HepG2 (cell line): ENCODE measurements around the gene DPEP1. TPM values are rescaled to one million over a fixed set of nuclear protein-coding genes. Genes with fewer than 3 reads are reported as not detected.

Experiments
- NCOR1 ChIP-seq: fragments of 200-600 bp; sonication (generic); IDR thresholded peaks from 2 replicates; pipeline ENCODE4 v1.7.0; 2017; ENCODE audit warnings: antibody characterized with exemption, low read length, borderline replicate concordance
- NR2F1 ChIP-seq, 2 experiments: fragments of 450-650 bp in 1 of 2; formaldehyde crosslinking in 1 of 2; IDR thresholded peaks; 2 replicates each; pipeline versions ENCODE4 v1.5.0 to v1.6.1; 2016 to 2020; ENCODE audit warnings: mild to moderate bottlenecking in 1 of 2, missing compliant biosample characterization in 1 of 2, missing genetic modification reagents in 1 of 2, moderate library complexity in 1 of 2
- NR2F6 ChIP-seq, 2 experiments: IDR thresholded peaks; 2 replicates each; pipeline ENCODE4 v1.6.1; 2016; ENCODE audit warnings: antibody characterized with exemption in 1 of 2, mild to moderate bottlenecking in 1 of 2
- PRDM10 ChIP-seq: sonication (generic); formaldehyde crosslinking; IDR thresholded peaks from 2 replicates; pipeline ENCODE4 v1.4.0; 2020; ENCODE audit warnings: low read depth, missing genetic modification reagents
- RELA ChIP-seq: sonication (generic); formaldehyde crosslinking; IDR thresholded peaks from 2 replicates; pipeline ENCODE4 v1.4.0; 2020; ENCODE audit warnings: missing genetic modification reagents
- SALL2 ChIP-seq: sonication (generic); formaldehyde crosslinking; IDR thresholded peaks from 2 replicates; pipeline ENCODE4 v1.8.1; 2023; ENCODE audit warnings: mild to moderate bottlenecking, missing genetic modification reagents, inconsistent platforms
- SOX6 ChIP-seq, 2 experiments: fragments of 450-650 bp in 1 of 2; sonication (generic) in 1 of 2; formaldehyde crosslinking in 1 of 2; IDR thresholded peaks; 2 replicates each; pipeline versions ENCODE4 v1.4.0 to v1.6.1; 2017 to 2020; ENCODE audit warnings: antibody characterized with exemption in 1 of 2, mild to moderate bottlenecking in 1 of 2, missing genetic modification reagents in 1 of 2
- SRF ChIP-seq: IDR thresholded peaks from 2 replicates; pipeline ENCODE4 v1.6.1; 2011; ENCODE audit warnings: mild to moderate bottlenecking, low read depth, low read length, moderate library complexity
- TRIM24 ChIP-seq: sonication (generic); formaldehyde crosslinking; IDR thresholded peaks from 2 replicates; pipeline ENCODE4 v1.8.0; 2022; ENCODE audit warnings: mild to moderate bottlenecking, missing genetic modification reagents
- YEATS4 ChIP-seq: sonication (generic); formaldehyde crosslinking; IDR thresholded peaks from 2 replicates; pipeline ENCODE4 v1.4.0; 2020; ENCODE audit warnings: missing genetic modification reagents, borderline replicate concordance
- ZNF24 ChIP-seq: fragments of 450-650 bp; IDR thresholded peaks from 2 replicates; pipeline ENCODE4 v1.6.1; 2017; ENCODE audit warnings: antibody characterized with exemption, mild to moderate bottlenecking
- ZNF263 ChIP-seq: sonication (generic); formaldehyde crosslinking; IDR thresholded peaks from 2 replicates; pipeline ENCODE4 v1.4.0; 2020; ENCODE audit warnings: missing genetic modification reagents
- ZNF281 ChIP-seq: sonication (generic); formaldehyde crosslinking; IDR thresholded peaks from 2 replicates; pipeline ENCODE4 v1.4.0; 2020; ENCODE audit warnings: missing genetic modification reagents, borderline replicate concordance
- ZNF34 ChIP-seq: sonication (generic); formaldehyde crosslinking; IDR thresholded peaks from 2 replicates; pipeline ENCODE4 v1.4.0; 2020; ENCODE audit warnings: mild to moderate bottlenecking, missing genetic modification reagents, borderline replicate concordance
- ZNF564 ChIP-seq: sonication (generic); formaldehyde crosslinking; IDR thresholded peaks from 2 replicates; pipeline ENCODE4 v1.8.1; 2023; ENCODE audit warnings: mild to moderate bottlenecking, missing genetic modification reagents
- ZSCAN29 ChIP-seq: sonication (generic); formaldehyde crosslinking; conservative IDR thresholded peaks from 2 replicates; pipeline ENCODE4 v1.4.0; 2020; ENCODE audit warnings: mild to moderate bottlenecking, missing genetic modification reagents
- ZSCAN31 ChIP-seq: sonication (generic); formaldehyde crosslinking; IDR thresholded peaks from 2 replicates; pipeline ENCODE4 v1.5.0; 2020; ENCODE audit warnings: low read depth, mild to moderate bottlenecking, missing genetic modification reagents
- polyA plus RNA-seq, 8 experiments: library from polyadenylated mRNA; depleted of rRNA in 3 of 8; stranded (reverse) in 7 of 8; unstranded in 1 of 8; fragments of >200 nt; fragmentation: Illumina TruSeq in 4 of 8; extraction: Trizol in 4 of 8; gene quantifications; 2 replicates each; pipeline versions ENCODE4 v1.2.1 to v1.2.3, GENCODE V29; 2011 to 2016; ENCODE audit warnings: low read depth in 4 of 8, missing spikeins in 1 of 8, mixed read lengths in 1 of 8; ENCODE audit not compliant: insufficient read depth in 1 of 8
- total RNA-seq, 5 experiments: library from RNA; depleted of rRNA; stranded (reverse); fragments of >200 nt; fragmentation: Illumina TruSeq; extraction: Trizol; gene quantifications; 2 replicates each; pipeline ENCODE4 v1.2.3, GENCODE V29; 2016; ENCODE audit warnings: low read depth in 1 of 5
- TF ChIP-seq, protein P1 (sequence below): IDR thresholded peaks from 2 replicates; pipeline ENCODE4 v1.6.1; 2016
- TF ChIP-seq, protein P2 (sequence below): sonication (generic); formaldehyde crosslinking; IDR thresholded peaks from 2 replicates; pipeline ENCODE4 v1.4.0; 2020; ENCODE audit warnings: missing genetic modification reagents

Gene DPEP1
- total and polyA plus RNA-seq, 2 of the 13 experiments (the other 11 are each of a cell fraction or from before 2014, with no cell fraction given): 37.6 to 52.2 TPM

- TF ChIP-seq NR2F6 (IDR thresholded peaks at IDR 0.05) (no peak; the same call in 1 of the 2 replicates), NR2F6 (CRISPR knock-in tag; IDR thresholded peaks at IDR 0.05) (peak; percentile 49; the same call in 1 of the 2 replicates), ZSCAN31 (CRISPR knock-in tag) (peak; percentile 46; the same call in 1 of the 2 replicates), SRF (no peak), PRDM10 (peak; percentile 90), YEATS4 (peak; percentile 80; the same call in 1 of the 2 replicates), SALL2 (CRISPR knock-in tag) (no peak), ZNF564 (CRISPR knock-in tag) (peak; percentile 76; the same call in 1 of the 2 replicates), TRIM24 (CRISPR knock-in tag) (no peak), ZNF34 (CRISPR knock-in tag) (0 out of 2 replicates have a peak, but pooled peaks have one; percentile 81), ZNF281 (CRISPR knock-in tag) (peak; percentile 91), NR2F1 (CRISPR knock-in tag; IDR thresholded peaks at IDR 0.05) (peak in 1 of 2 experiments; percentile 6; a peak in 1 of 4 replicates), ZNF263 (CRISPR knock-in tag) (peak; percentile 99), ZNF24 (no peak), NCOR1 (peak; percentile 81), ZSCAN29 (peak; percentile 92), RELA (CRISPR knock-in tag) (peak; percentile 63; the same call in 1 of the 2 replicates), SOX6 (IDR thresholded peaks at IDR 0.05) (no peak), SOX6 (CRISPR knock-in tag; IDR thresholded peaks at IDR 0.05) (peak; percentile 73; the same call in 1 of the 2 replicates)
- TF ChIP-seq, protein P1, sequence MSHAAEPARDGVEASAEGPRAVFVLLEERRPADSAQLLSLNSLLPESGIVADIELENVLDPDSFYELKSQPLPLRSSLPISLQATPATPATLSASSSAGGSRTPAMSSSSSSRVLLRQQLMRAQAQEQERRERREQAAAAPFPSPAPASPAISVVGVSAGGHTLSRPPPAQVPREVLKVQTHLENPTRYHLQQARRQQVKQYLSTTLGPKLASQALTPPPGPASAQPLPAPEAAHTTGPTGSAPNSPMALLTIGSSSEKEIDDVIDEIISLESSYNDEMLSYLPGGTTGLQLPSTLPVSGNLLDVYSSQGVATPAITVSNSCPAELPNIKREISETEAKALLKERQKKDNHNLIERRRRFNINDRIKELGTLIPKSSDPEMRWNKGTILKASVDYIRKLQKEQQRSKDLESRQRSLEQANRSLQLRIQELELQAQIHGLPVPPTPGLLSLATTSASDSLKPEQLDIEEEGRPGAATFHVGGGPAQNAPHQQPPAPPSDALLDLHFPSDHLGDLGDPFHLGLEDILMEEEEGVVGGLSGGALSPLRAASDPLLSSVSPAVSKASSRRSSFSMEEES (CRISPR knock-in tag): no peak; the same call in 1 of the 2 replicates
- TF ChIP-seq, protein P2, sequence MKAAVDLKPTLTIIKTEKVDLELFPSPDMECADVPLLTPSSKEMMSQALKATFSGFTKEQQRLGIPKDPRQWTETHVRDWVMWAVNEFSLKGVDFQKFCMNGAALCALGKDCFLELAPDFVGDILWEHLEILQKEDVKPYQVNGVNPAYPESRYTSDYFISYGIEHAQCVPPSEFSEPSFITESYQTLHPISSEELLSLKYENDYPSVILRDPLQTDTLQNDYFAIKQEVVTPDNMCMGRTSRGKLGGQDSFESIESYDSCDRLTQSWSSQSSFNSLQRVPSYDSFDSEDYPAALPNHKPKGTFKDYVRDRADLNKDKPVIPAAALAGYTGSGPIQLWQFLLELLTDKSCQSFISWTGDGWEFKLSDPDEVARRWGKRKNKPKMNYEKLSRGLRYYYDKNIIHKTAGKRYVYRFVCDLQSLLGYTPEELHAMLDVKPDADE (CRISPR knock-in tag): no peak
Measured at GRCh38 chr16:89572485-89573205, 40.8 kb upstream of the DPEP1 start (continued).
